Measurements from ENCODE around the gene LMO2.

LMO2 gene

DNA sequence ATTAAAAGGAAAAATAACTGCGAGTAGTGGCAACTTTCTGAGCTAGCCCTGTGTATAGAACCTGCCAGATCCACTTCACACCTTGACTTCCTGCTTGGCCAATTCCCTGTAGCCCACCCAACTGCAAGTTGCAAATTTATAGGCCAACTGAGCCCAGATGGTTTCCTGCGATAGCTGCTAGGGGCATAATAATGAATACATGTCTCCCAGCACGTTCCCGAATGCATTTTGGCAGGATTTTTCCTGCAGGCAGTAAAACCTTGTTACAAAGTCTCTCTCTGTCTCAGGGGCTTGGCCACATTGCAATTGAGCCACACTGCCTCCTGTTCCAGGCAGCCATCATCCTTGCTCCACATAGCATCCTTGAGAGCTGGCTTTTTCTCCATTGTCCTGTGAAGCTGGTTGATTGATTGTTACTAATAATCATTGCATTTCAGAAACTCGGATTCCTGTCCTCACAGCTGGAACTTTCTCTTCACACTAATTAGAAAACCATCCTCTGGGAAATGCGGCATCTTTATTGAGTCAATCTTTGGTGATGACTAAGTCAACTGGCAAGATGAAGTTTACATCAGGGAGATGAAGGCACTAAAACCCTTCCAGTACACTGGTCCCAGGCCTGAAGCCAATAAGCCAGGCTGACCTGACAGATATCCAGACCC, 18.6 kb upstream of the LMO2 start:
- H3K36me3 ChIP-seq (ENCODE audit: low read depth), result no peaks in the 10 kb centered on the region
- H3K4me3 ChIP-seq (ENCODE audit: severe bottlenecking), result no peak overlapping the region
- DNase-seq (ENCODE audit: low spot score), result no peak
- H3K9me3 ChIP-seq (ENCODE audit: severe bottlenecking), result peaks cover 4% of the 10 kb centered on the region
- H3K27me3 ChIP-seq (ENCODE audit: insufficient read depth, poor library complexity, severe bottlenecking), result no peaks in the 10 kb centered on the region
- TF ChIP-seq, protein P1, sequence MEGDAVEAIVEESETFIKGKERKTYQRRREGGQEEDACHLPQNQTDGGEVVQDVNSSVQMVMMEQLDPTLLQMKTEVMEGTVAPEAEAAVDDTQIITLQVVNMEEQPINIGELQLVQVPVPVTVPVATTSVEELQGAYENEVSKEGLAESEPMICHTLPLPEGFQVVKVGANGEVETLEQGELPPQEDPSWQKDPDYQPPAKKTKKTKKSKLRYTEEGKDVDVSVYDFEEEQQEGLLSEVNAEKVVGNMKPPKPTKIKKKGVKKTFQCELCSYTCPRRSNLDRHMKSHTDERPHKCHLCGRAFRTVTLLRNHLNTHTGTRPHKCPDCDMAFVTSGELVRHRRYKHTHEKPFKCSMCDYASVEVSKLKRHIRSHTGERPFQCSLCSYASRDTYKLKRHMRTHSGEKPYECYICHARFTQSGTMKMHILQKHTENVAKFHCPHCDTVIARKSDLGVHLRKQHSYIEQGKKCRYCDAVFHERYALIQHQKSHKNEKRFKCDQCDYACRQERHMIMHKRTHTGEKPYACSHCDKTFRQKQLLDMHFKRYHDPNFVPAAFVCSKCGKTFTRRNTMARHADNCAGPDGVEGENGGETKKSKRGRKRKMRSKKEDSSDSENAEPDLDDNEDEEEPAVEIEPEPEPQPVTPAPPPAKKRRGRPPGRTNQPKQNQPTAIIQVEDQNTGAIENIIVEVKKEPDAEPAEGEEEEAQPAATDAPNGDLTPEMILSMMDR (IDR thresholded peaks at IDR 0.05; ENCODE audit: poor library complexity, severe bottlenecking), result no peak
- ATAC-seq (ENCODE audit: low read depth), result no peak
- H3K4me1 ChIP-seq (ENCODE audit: insufficient read depth, poor library complexity, severe bottlenecking), result peaks cover 2% of the 10 kb centered on the region
- no peak overlapping the region for H3K27ac ChIP-seq (ENCODE audit: poor library complexity, severe bottlenecking)

DNA sequence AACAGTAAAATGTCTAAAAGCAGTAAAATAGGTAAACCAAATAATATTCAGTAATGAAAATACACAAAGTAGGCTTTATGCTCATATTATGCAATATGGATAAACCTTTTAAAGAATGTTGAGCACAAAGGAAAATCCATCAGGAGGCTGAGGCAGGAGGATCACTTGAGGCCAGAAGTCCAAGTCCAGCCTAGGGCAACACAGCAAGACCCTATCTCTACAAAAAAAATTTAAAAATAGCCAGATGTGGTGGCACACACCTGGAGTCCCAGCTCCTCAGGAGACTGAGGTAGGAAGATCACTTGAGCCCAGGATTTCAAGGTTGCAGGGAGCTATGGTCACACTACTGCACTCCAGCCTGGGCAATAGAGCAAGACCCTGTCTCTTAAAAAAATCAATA, 17.7 kb upstream of the LMO2 start:
- no peaks in the 10 kb centered on the region for H3K27me3 ChIP-seq (ENCODE audit: insufficient read depth, poor library complexity, severe bottlenecking)
- TF ChIP-seq, protein P1 (IDR thresholded peaks at IDR 0.05; ENCODE audit: poor library complexity, severe bottlenecking), result no peak
- DNase-seq (ENCODE audit: low spot score) (no peak), ATAC-seq (ENCODE audit: low read depth) (no peak)
- peaks cover 2% of the 10 kb centered on the region for H3K4me1 ChIP-seq (ENCODE audit: insufficient read depth, poor library complexity, severe bottlenecking)
- H3K36me3 ChIP-seq (ENCODE audit: low read depth), result no peaks in the 10 kb centered on the region
- peaks cover 4% of the 10 kb centered on the region for H3K9me3 ChIP-seq (ENCODE audit: severe bottlenecking)
- no peak overlapping the region for H3K27ac ChIP-seq (ENCODE audit: poor library complexity, severe bottlenecking)
- no peak overlapping the region for H3K4me3 ChIP-seq (ENCODE audit: severe bottlenecking)

DNA sequence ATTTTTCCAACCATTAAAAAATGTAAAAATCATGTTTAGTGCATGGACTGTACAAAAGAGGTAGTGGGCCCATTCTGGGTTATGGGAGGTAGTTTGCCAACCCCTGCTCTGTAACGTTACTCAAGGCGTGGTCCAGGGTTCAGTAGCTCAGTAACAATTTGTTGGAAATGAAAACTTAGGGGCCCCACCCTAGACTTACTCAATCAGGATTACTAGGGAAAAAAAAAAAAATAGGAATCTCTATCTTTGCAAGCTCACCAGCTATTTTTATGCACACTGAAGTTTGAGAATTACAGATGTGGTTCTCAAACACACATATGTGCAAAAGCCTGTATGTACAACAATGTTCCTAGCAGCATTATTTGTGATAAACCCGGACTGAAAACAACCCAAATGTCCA, 17.3 kb upstream of the LMO2 start:
- no peaks in the 10 kb centered on the region for H3K36me3 ChIP-seq (ENCODE audit: low read depth)
- no peak for ATAC-seq (ENCODE audit: low read depth)
- H3K27ac ChIP-seq (ENCODE audit: poor library complexity, severe bottlenecking), result no peak overlapping the region

DNA sequence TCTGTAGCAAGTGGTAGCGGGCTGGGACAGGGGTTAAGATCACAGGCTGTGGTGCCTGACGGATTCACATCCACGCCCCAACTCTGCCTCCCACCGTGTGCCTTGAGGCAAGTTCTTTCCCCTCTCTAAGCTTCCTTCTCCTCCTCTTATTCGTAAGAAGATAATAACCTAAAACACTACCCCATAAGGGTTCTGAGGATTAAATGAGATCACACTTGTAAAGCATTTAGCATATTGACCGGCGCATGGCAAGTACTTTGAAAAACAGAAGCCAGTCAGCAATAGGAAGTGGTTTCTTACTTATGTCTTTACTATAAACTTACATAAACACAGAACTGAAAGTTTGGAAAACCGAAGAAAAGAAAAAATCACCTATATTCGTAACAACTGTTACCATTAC, 15.5 kb upstream of the LMO2 start:
- TF ChIP-seq, protein P1 (IDR thresholded peaks at IDR 0.05; ENCODE audit: poor library complexity, severe bottlenecking), result no peak
- Histone ChIP-seq H3K4me3 (ENCODE audit: severe bottlenecking) (no peak overlapping the region), H3K4me1 (ENCODE audit: insufficient read depth, poor library complexity, severe bottlenecking) (no peaks in the 10 kb centered on the region), H3K36me3 (ENCODE audit: low read depth) (no peaks in the 10 kb centered on the region), H3K27ac (ENCODE audit: poor library complexity, severe bottlenecking) (no peak overlapping the region), H3K27me3 (ENCODE audit: insufficient read depth, poor library complexity, severe bottlenecking) (no peaks in the 10 kb centered on the region), H3K9me3 (ENCODE audit: severe bottlenecking) (no peaks in the 10 kb centered on the region)
- ATAC-seq (ENCODE audit: low read depth) (no peak), DNase-seq (ENCODE audit: low spot score) (no peak)

More for the DNA sequence above, 17.3 kb upstream of the LMO2 start:
- TF ChIP-seq, protein P1 (IDR thresholded peaks at IDR 0.05; ENCODE audit: poor library complexity, severe bottlenecking), result no peak
- peaks cover 2% of the 10 kb centered on the region for H3K4me1 ChIP-seq (ENCODE audit: insufficient read depth, poor library complexity, severe bottlenecking)
- no peak overlapping the region for H3K4me3 ChIP-seq (ENCODE audit: severe bottlenecking)
- no peak for DNase-seq (ENCODE audit: low spot score)
- H3K9me3 ChIP-seq (ENCODE audit: severe bottlenecking), result peaks cover 4% of the 10 kb centered on the region
- no peaks in the 10 kb centered on the region for H3K27me3 ChIP-seq (ENCODE audit: insufficient read depth, poor library complexity, severe bottlenecking)

DNA sequence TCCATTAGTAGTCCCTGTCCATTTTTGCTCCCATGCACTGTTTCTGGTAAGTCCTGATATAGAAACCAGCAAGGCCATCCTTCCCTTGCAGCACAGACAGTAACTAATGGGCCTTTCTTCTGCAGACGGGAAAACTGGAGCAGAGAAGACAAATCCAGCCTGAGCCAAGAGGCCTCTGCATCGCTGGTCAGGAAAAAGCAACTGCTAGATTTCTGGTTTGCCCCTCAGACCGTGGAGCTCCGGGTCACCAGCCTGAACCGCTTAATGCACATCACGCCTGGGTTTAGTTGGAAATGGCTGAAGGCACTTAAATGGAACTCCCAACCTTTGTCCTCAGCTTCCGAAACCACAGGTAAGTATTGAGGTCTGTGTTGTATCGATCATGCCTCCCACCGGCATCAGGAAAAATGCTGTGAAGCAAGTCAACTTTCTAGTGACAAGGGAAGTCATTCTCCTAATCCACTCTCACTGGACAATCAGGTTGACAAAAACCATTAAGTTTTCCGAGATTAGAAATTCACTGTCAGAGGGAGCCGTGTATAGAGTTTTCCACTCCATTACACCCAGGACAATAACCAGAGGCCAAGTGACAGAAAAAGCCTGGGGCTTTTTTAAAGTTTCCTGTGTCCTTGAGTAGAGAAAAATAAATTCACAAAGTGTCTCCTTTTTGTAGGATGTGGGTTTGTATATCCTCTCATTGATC, 14.8 kb upstream of the LMO2 start:
- Histone ChIP-seq H3K4me1 (ENCODE audit: insufficient read depth, poor library complexity, severe bottlenecking) (no peaks in the 10 kb centered on the region), H3K27me3 (ENCODE audit: insufficient read depth, poor library complexity, severe bottlenecking) (no peaks in the 10 kb centered on the region), H3K36me3 (ENCODE audit: low read depth) (no peaks in the 10 kb centered on the region), H3K4me3 (ENCODE audit: severe bottlenecking) (no peak overlapping the region), H3K9me3 (ENCODE audit: severe bottlenecking) (no peaks in the 10 kb centered on the region), H3K27ac (ENCODE audit: poor library complexity, severe bottlenecking) (no peak overlapping the region)
- TF ChIP-seq, protein P1 (IDR thresholded peaks at IDR 0.05; ENCODE audit: poor library complexity, severe bottlenecking), result no peak
- ATAC-seq (ENCODE audit: low read depth), result no peak
- DNase-seq (ENCODE audit: low spot score), result no peak
